HepG2 (cell line): ENCODE data around the gene PUM1. TPM values are rescaled to one million over a fixed set of nuclear protein-coding genes. Genes with fewer than 3 reads are reported as not detected.

Source experiments
- ATAC-seq: fragments of 200-7000 bp; cut with Tn5 transposase; 3 replicates; pipeline ENCODE4 v1.9.1; 2020; ENCODE audit warnings: mild to moderate bottlenecking, moderate library complexity
- BruUV-seq: library from RNA; stranded (reverse); fragments of 400-500 nt; replicated peaks from 2 replicates; lab custom pipeline; 2021; lab: Mats Ljungman, UMichigan
- CTCF ChIA-PET: fragments of 300-600 bp; formaldehyde crosslinking; extraction: SDS; loops from one replicate; lab custom pipeline; 2021; ENCODE audit warnings: low total read pairs, inconsistent platforms, low intra/inter-chr PET ratio; lab: Yijun Ruan, JAX
- POLR2A ChIA-PET: fragments of 350-600 bp; sonication (Branson Sonifier 250); formaldehyde crosslinking; loops from one replicate; lab custom pipeline; 2020; ENCODE audit warnings: antibody characterized with exemption, inconsistent platforms; lab: Yijun Ruan, JAX
- DNase-seq: peaks from one replicate; pipeline ENCODE4 v3.0.0-alpha.2; 2015; ENCODE audit warnings: low spot score
- FAIRE-seq: peaks from 3 replicates; lab custom pipeline; 2011; peaks lifted over from hg19 to GRCh38; lab: Jason Lieb, UNC
- H2AFZ ChIP-seq: one replicate; pipeline ENCODE4 v1.6.1; 2011; ENCODE audit warnings: low read length, inconsistent platforms
- H3K27ac ChIP-seq: fragments of 300-600 bp; 3 replicates; pipeline ENCODE4 v1.8.0; 2011; ENCODE audit warnings: mixed run types, mild to moderate bottlenecking, mixed read lengths, low read length, inconsistent platforms; ENCODE audit not compliant: insufficient read depth; ENCODE audit errors: extremely low read length
- H3K27me3 ChIP-seq, 2 experiments: fragments of 200-600 bp in 1 of 2; 2 replicates in 1 of 2; 3 replicates in 1 of 2; pipeline versions ENCODE4 v1.6.0 to v1.8.0; 2011; ENCODE audit warnings: low read length in 2 of 2, mild to moderate bottlenecking in 2 of 2, moderate library complexity in 2 of 2, inconsistent platforms in 1 of 2; ENCODE audit not compliant: insufficient read depth in 2 of 2, control insufficient read depth in 1 of 2
- H3K36me3 ChIP-seq, 2 experiments: fragments of 200-600 bp in 1 of 2; replicated peaks in 1 of 2; 2 replicates in 1 of 2; 3 replicates in 1 of 2; pipeline versions ENCODE4 v1.5.1 to v1.8.0; 2011; ENCODE audit warnings: low read length in 2 of 2, inconsistent platforms in 1 of 2; ENCODE audit not compliant: insufficient read depth in 2 of 2, control insufficient read depth in 1 of 2
- H3K4me1 ChIP-seq: 2 replicates; pipeline ENCODE4 v1.5.1; 2012; ENCODE audit warnings: low read length, inconsistent platforms; ENCODE audit not compliant: insufficient read depth
- H3K4me2 ChIP-seq: 2 replicates; pipeline ENCODE4 v1.6.0; 2011; ENCODE audit warnings: low read depth, low read length, inconsistent platforms
- H3K4me3 ChIP-seq, 3 experiments: fragments of 200-600 bp in 1 of 3; sonication (generic), shearing (Covaris generic) in 1 of 3; replicated peaks in 1 of 3; 2 replicates each; pipeline ENCODE4 v1.5.1; 2011 to 2016; ENCODE audit warnings: low read length in 3 of 3, inconsistent platforms in 2 of 3, low read depth in 2 of 3, mild to moderate bottlenecking in 2 of 3, control low read depth in 1 of 3, mixed read lengths in 1 of 3; ENCODE audit not compliant: insufficient read depth in 1 of 3
- H3K79me2 ChIP-seq: one replicate; pipeline ENCODE4 v1.6.1; 2011; ENCODE audit warnings: low read length, inconsistent platforms; ENCODE audit not compliant: insufficient read depth
- H3K9ac ChIP-seq: 2 replicates; pipeline ENCODE4 v1.6.0; 2011; ENCODE audit warnings: mild to moderate bottlenecking, low read depth, low read length, inconsistent platforms; ENCODE audit not compliant: insufficient read depth
- H3K9me3 ChIP-seq: 2 replicates; pipeline ENCODE4 v1.5.1; 2012; ENCODE audit warnings: mild to moderate bottlenecking, low read length
- H4K20me1 ChIP-seq: 2 replicates; pipeline ENCODE4 v1.6.0; 2011; ENCODE audit warnings: inconsistent platforms, mild to moderate bottlenecking, low read length, moderate library complexity; ENCODE audit not compliant: insufficient read depth
- CBFB ChIP-seq: sonication (generic); formaldehyde crosslinking; IDR thresholded peaks from 2 replicates; pipeline ENCODE4 v1.4.0; 2020; ENCODE audit warnings: missing genetic modification reagents
- GATAD2A ChIP-seq: IDR thresholded peaks from 2 replicates; pipeline ENCODE4 v1.6.1; 2016
- KLF15 ChIP-seq: sonication (generic); formaldehyde crosslinking; IDR thresholded peaks from 2 replicates; pipeline ENCODE4 v1.8.1; 2023; ENCODE audit warnings: borderline replicate concordance, mild to moderate bottlenecking, inconsistent platforms, missing genetic modification reagents, mixed read lengths
- KLF9 ChIP-seq: IDR thresholded peaks from 2 replicates; pipeline ENCODE4 v1.6.1; 2016; ENCODE audit warnings: low read depth
- NR0B2 ChIP-seq: sonication (generic); formaldehyde crosslinking; IDR thresholded peaks from 2 replicates; pipeline ENCODE4 v1.4.0; 2020; ENCODE audit warnings: mild to moderate bottlenecking, missing genetic modification reagents
- PCBP2 ChIP-seq: fragments of 200-400 bp; formaldehyde crosslinking; optimal IDR thresholded peaks from 2 replicates; pipeline ENCODE3; 2018; ENCODE audit warnings: low read length, low read depth; ENCODE audit not compliant: poor library complexity, severe bottlenecking
- RAD21 ChIP-seq: fragments of 450-650 bp; formaldehyde crosslinking; IDR thresholded peaks from 2 replicates; pipeline ENCODE4 v1.5.0; 2020; ENCODE audit warnings: mild to moderate bottlenecking
- RBM22 ChIP-seq: fragments of 200-400 bp; formaldehyde crosslinking; optimal IDR thresholded peaks from 2 replicates; pipeline ENCODE3; 2017; ENCODE audit warnings: mild to moderate bottlenecking, low read length, moderate library complexity
- RFX3 ChIP-seq: IDR thresholded peaks from 2 replicates; pipeline ENCODE4 v1.6.1; 2016; ENCODE audit warnings: missing biosample characterization, missing genetic modification reagents
- ZC3H13 ChIP-seq: sonication (generic); formaldehyde crosslinking; IDR thresholded peaks from 2 replicates; pipeline ENCODE4 v1.8.1; 2023; ENCODE audit warnings: mild to moderate bottlenecking, missing genetic modification reagents, moderate library complexity
- ZKSCAN8 ChIP-seq: IDR thresholded peaks from 2 replicates; pipeline ENCODE4 v1.6.1; 2016; ENCODE audit warnings: borderline replicate concordance, missing genetic modification reagents, missing compliant biosample characterization
- ZNF292 ChIP-seq: sonication (generic); formaldehyde crosslinking; IDR thresholded peaks from 2 replicates; pipeline ENCODE4 v1.8.1; 2022; ENCODE audit warnings: mild to moderate bottlenecking, low read depth, missing genetic modification reagents, borderline replicate concordance
- ZNF496 ChIP-seq: sonication (generic); formaldehyde crosslinking; IDR thresholded peaks from 2 replicates; pipeline ENCODE4 v1.8.1; 2023; ENCODE audit warnings: mild to moderate bottlenecking, moderate library complexity, missing genetic modification reagents; ENCODE audit not compliant: insufficient replicate concordance
- ZNF660 ChIP-seq: sonication (generic); formaldehyde crosslinking; IDR thresholded peaks from 2 replicates; pipeline ENCODE4 v1.5.1; 2020; ENCODE audit warnings: mild to moderate bottlenecking, low read depth, missing genetic modification reagents, borderline replicate concordance
- WGBS: methylation state at CpG from one replicate; pipeline ENCODE4 v1.1.6; 2017; ENCODE audit warnings: low lambda C conversion rate; 5-methylcytosine and 5-hydroxymethylcytosine counted together
- in situ Hi-C: cut with HindIII; loops from 2 replicates; pipeline ENCODE4 v1.10.0; 2017; ENCODE audit warnings: low pct_unique_long_range_greater_than_20kb; ENCODE audit not compliant: extremely low pct_ligation_motif_present
- intact Hi-C: fragments of 100-400 bp; cut with micrococcal nuclease; formaldehyde crosslinking; loops from one replicate; pipeline ENCODE4 v1.10.0; 2022; ENCODE audit not compliant: unreplicated experiment
- polyA plus RNA-seq, 8 experiments: library from polyadenylated mRNA; depleted of rRNA in 3 of 8; stranded (reverse) in 7 of 8; unstranded in 1 of 8; fragments of >200 nt; fragmentation: Illumina TruSeq in 4 of 8; extraction: Trizol in 4 of 8; gene quantifications; 2 replicates each; pipeline versions ENCODE4 v1.2.1 to v1.2.3, GENCODE V29; 2011 to 2016; ENCODE audit warnings: low read depth in 4 of 8, missing spikeins in 1 of 8, mixed read lengths in 1 of 8; ENCODE audit not compliant: insufficient read depth in 1 of 8
- total RNA-seq, 5 experiments: library from RNA; depleted of rRNA; stranded (reverse); fragments of >200 nt; fragmentation: Illumina TruSeq; extraction: Trizol; gene quantifications; 2 replicates each; pipeline ENCODE4 v1.2.3, GENCODE V29; 2016; ENCODE audit warnings: low read depth in 1 of 5
- TF ChIP-seq, protein P1 (sequence below): sonication (generic); formaldehyde crosslinking; IDR thresholded peaks from 2 replicates; pipeline ENCODE4 v1.5.0; 2020; ENCODE audit warnings: mild to moderate bottlenecking, missing genetic modification reagents
- TF ChIP-seq, protein P2 (sequence below): sonication (generic); formaldehyde crosslinking; IDR thresholded peaks from 2 replicates; pipeline ENCODE4 v1.4.0; 2020; ENCODE audit warnings: mild to moderate bottlenecking, low read depth, missing genetic modification reagents
- TF ChIP-seq, protein P3 (sequence below): sonication (generic); formaldehyde crosslinking; conservative IDR thresholded peaks from 2 replicates; pipeline ENCODE4 v1.8.1; 2023; ENCODE audit warnings: missing genetic modification reagents

The PUM1 gene
- total and polyA plus RNA-seq, 2 of the 13 experiments (the other 11 are each of a cell fraction or from before 2014, with no cell fraction given) = 64.7 to 91.0 TPM

DNA sequence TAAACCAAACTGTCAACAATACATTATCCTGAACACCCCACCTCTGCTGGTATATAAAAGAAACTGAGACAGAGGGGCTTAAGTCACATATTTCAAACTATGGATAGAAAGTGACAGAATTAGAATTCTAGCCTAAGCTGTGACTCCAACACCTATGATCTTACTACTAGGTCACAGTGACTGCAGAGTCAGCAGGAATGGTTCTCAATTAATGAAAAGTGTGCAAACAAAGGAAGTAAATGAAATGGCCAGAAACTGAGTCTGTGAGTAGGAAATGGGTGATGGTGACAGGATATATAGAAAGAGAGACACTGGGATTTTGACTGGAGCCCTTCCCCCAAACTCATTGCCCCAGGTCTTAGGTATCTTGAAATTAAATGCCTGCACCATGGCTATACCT lies 118.3 kb downstream of the PUM1 start (continued):
- TF ChIP-seq, protein P1, sequence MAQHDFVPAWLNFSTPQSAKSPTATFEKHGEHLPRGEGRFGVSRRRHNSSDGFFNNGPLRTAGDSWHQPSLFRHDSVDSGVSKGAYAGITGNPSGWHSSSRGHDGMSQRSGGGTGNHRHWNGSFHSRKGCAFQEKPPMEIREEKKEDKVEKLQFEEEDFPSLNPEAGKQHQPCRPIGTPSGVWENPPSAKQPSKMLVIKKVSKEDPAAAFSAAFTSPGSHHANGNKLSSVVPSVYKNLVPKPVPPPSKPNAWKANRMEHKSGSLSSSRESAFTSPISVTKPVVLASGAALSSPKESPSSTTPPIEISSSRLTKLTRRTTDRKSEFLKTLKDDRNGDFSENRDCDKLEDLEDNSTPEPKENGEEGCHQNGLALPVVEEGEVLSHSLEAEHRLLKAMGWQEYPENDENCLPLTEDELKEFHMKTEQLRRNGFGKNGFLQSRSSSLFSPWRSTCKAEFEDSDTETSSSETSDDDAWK (CRISPR knock-in tag) = no peak
- TF ChIP-seq RAD21 (CRISPR knock-in tag) = no peak
- no peak for TF ChIP-seq ZNF496 (CRISPR knock-in tag)
- no peak for TF ChIP-seq ZC3H13 (CRISPR knock-in tag)
- TF ChIP-seq PCBP2 = no peak
- no peak for TF ChIP-seq ZKSCAN8 (CRISPR knock-in tag)
- TF ChIP-seq CBFB = no peak
- no peak for TF ChIP-seq GATAD2A
- no peak for TF ChIP-seq ZNF292 (CRISPR knock-in tag)
- TF ChIP-seq, protein P2, sequence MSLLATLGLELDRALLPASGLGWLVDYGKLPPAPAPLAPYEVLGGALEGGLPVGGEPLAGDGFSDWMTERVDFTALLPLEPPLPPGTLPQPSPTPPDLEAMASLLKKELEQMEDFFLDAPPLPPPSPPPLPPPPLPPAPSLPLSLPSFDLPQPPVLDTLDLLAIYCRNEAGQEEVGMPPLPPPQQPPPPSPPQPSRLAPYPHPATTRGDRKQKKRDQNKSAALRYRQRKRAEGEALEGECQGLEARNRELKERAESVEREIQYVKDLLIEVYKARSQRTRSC (CRISPR knock-in tag) = no peak
- TF ChIP-seq KLF9 (CRISPR knock-in tag) = no peak

DNA sequence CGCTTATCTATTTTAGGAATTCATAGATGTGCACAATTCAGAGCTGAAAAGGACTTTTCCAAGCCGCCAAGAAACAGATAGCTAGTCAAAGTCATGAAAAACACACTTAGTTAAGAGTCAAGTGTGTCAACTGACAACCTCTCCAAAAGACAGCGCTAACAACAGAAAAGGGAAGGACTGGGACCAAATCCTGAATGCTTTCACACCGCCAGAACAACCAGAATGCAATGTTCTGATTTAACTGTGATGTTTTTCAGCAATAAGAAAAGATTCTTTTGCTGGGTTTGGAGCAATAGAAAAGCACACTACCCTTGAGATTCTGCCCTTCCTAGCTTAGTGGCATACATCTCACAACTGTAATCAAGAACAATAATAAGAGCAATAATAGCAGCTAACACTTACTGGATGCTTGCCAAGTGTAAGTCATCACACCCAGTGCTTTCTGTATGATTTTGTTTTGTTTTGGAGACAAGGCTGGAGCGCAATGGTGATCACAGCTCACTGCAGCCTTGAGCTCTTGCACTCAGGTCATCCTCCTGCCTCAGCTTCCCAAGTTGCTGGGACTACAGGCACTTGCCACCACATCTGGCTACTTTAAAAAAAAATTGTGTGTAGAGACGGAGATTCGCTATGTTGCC lies 123.1 kb downstream of the PUM1 start:
- H3K9ac ChIP-seq = no peak overlapping the region
- no peak overlapping the region for H2AFZ ChIP-seq
- H3K4me2 ChIP-seq = no peak overlapping the region
- WGBS = 99% methylated on average over 6 of the region's 7 CpGs
- TF ChIP-seq RBM22 (peak; percentile 72), RFX3 (CRISPR knock-in tag) (no peak), ZNF660 (no peak), KLF15 (CRISPR knock-in tag) (no peak), NR0B2 (CRISPR knock-in tag) (no peak)
- TF ChIP-seq, protein P3, sequence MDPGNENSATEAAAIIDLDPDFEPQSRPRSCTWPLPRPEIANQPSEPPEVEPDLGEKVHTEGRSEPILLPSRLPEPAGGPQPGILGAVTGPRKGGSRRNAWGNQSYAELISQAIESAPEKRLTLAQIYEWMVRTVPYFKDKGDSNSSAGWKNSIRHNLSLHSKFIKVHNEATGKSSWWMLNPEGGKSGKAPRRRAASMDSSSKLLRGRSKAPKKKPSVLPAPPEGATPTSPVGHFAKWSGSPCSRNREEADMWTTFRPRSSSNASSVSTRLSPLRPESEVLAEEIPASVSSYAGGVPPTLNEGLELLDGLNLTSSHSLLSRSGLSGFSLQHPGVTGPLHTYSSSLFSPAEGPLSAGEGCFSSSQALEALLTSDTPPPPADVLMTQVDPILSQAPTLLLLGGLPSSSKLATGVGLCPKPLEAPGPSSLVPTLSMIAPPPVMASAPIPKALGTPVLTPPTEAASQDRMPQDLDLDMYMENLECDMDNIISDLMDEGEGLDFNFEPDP (CRISPR knock-in tag) = no peak
- TF ChIP-seq, all 625 proteins: peak for 1
- FAIRE-seq = no peak
- in situ Hi-C loops = no loop called here
- no TSS peak for BruUV-seq
- ChIA-PET CTCF (no interaction called here), POLR2A (no interaction called here)
- no peaks in the 10 kb centered on the region for H3K4me1 ChIP-seq
- intact Hi-C loops = no loop called here
- H3K9me3 ChIP-seq = no peaks in the 10 kb centered on the region
- peaks cover 27 to 81% of the 10 kb centered on the region in 2 experiments for H3K36me3 ChIP-seq
- no peak for DNase-seq
- no peak overlapping the region for H3K4me3 ChIP-seq
- no peaks in the 10 kb centered on the region for H3K79me2 ChIP-seq
- H3K27ac ChIP-seq = no peak overlapping the region
- peaks cover 15% of the 10 kb centered on the region for H4K20me1 ChIP-seq
- no peak for ATAC-seq
- H3K27me3 ChIP-seq = no peaks in the 10 kb centered on the region
